Measurements from ENCODE around the gene POFUT2. TPM values are rescaled to one million over a fixed set of nuclear protein-coding genes. Genes with fewer than 3 reads are reported as not detected.

The POFUT2 gene
- total RNA-seq, 4 donors from 2014 or later: 17.5 to 48.9 (median 19.8) TPM

- ATAC-seq (ENCODE audit: low FRiP score) (no peak), DNase-seq (ENCODE audit: low spot score) (no peak)
- no peak for TF ChIP-seq CTCF (IDR thresholded peaks at IDR 0.05)
Measured at GRCh38 chr21:45259206-45259840, 28.4 kb downstream of the POFUT2 start.

- DNase-seq (ENCODE audit: low spot score) (no peak), ATAC-seq (ENCODE audit: low FRiP score) (no peak)
- no peak for TF ChIP-seq CTCF (IDR thresholded peaks at IDR 0.05)
Measured at GRCh38 chr21:45258466-45258865, 29.2 kb downstream of the POFUT2 start.

- no peak for TF ChIP-seq CTCF (IDR thresholded peaks at IDR 0.05)
- no peak for ATAC-seq (ENCODE audit: low FRiP score)
- no peak for DNase-seq (ENCODE audit: low spot score)
Measured at GRCh38 chr21:45257673-45258341, 29.9 kb downstream of the POFUT2 start.

GRCh38 chr21:45256912-45257672, 30.6 kb downstream of the POFUT2 start:
- no peak for TF ChIP-seq CTCF (IDR thresholded peaks at IDR 0.05)
- no peak for ATAC-seq (ENCODE audit: low FRiP score)
- no peak for DNase-seq (ENCODE audit: low spot score)

GRCh38 chr21:45256021-45256911, 31.4 kb downstream of the POFUT2 start:
- no peak for TF ChIP-seq CTCF (IDR thresholded peaks at IDR 0.05)
- no peak for ATAC-seq (ENCODE audit: low FRiP score)
- no peak for DNase-seq (ENCODE audit: low spot score)

- no peak for TF ChIP-seq CTCF (IDR thresholded peaks at IDR 0.05)
- DNase-seq (ENCODE audit: low spot score) (no peak), ATAC-seq (ENCODE audit: low FRiP score) (no peak)
Measured at GRCh38 chr21:45255381-45256020, 32.2 kb downstream of the POFUT2 start.
